ENCODE measurements around the gene PRX. TPM values are rescaled to one million over a fixed set of nuclear protein-coding genes. Genes with fewer than 3 reads are reported as not detected.

Gene PRX
- total and polyA plus RNA-seq, 2 of the 13 experiments (the other 11 are each of a cell fraction or from before 2014, with no cell fraction given) = 0.66 TPM

DNA sequence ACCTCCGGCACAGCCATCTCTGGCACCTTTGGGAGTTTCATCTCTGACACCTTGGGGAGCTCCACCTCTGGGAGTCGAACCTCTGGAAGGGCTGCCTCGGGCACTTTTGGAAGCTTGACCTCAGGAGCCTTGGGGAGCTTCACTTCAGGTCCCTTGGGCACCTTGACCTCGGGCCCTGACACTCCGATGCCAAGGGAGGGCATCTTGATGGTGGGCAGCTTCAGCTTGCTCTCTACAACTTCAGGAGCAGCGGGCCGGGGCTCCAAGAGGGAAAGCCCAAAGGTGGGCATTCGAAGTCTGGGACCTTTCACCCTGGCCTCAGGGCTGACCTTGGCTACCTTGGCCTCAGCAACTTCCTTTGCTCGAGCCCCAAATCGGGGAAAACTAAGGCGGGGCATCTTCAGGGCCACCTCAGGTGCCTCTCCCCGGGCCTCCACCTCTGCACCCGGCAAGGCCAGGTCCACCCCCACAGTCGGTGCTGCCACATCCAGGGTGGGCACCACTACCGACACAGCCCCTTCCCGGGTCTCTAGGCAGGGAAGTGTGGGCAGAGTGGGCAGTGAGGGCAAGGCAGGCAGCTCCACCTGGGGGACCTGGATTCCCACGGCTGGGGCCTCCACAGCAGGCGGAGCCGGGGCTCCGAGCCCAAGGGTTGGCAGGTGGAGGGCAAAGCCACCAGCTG is 16.2 kb downstream of the PRX start:
- intact Hi-C loops (cut with micrococcal nuclease; ENCODE audit: unreplicated experiment) = no loop called here
- BruUV-seq (replicated peaks) = no TSS peak
- ATAC-seq (no peak), FAIRE-seq (no peak), DNase-seq (ENCODE audit: low spot score) (no peak)
- TF ChIP-seq HMGA1 (CRISPR knock-in tag; conservative IDR thresholded peaks at IDR 0.05) = no peak
- no peak for TF ChIP-seq SNAI1 (CRISPR knock-in tag; IDR thresholded peaks at IDR 0.05; ENCODE audit: borderline replicate concordance)
- TF ChIP-seq, protein P1, sequence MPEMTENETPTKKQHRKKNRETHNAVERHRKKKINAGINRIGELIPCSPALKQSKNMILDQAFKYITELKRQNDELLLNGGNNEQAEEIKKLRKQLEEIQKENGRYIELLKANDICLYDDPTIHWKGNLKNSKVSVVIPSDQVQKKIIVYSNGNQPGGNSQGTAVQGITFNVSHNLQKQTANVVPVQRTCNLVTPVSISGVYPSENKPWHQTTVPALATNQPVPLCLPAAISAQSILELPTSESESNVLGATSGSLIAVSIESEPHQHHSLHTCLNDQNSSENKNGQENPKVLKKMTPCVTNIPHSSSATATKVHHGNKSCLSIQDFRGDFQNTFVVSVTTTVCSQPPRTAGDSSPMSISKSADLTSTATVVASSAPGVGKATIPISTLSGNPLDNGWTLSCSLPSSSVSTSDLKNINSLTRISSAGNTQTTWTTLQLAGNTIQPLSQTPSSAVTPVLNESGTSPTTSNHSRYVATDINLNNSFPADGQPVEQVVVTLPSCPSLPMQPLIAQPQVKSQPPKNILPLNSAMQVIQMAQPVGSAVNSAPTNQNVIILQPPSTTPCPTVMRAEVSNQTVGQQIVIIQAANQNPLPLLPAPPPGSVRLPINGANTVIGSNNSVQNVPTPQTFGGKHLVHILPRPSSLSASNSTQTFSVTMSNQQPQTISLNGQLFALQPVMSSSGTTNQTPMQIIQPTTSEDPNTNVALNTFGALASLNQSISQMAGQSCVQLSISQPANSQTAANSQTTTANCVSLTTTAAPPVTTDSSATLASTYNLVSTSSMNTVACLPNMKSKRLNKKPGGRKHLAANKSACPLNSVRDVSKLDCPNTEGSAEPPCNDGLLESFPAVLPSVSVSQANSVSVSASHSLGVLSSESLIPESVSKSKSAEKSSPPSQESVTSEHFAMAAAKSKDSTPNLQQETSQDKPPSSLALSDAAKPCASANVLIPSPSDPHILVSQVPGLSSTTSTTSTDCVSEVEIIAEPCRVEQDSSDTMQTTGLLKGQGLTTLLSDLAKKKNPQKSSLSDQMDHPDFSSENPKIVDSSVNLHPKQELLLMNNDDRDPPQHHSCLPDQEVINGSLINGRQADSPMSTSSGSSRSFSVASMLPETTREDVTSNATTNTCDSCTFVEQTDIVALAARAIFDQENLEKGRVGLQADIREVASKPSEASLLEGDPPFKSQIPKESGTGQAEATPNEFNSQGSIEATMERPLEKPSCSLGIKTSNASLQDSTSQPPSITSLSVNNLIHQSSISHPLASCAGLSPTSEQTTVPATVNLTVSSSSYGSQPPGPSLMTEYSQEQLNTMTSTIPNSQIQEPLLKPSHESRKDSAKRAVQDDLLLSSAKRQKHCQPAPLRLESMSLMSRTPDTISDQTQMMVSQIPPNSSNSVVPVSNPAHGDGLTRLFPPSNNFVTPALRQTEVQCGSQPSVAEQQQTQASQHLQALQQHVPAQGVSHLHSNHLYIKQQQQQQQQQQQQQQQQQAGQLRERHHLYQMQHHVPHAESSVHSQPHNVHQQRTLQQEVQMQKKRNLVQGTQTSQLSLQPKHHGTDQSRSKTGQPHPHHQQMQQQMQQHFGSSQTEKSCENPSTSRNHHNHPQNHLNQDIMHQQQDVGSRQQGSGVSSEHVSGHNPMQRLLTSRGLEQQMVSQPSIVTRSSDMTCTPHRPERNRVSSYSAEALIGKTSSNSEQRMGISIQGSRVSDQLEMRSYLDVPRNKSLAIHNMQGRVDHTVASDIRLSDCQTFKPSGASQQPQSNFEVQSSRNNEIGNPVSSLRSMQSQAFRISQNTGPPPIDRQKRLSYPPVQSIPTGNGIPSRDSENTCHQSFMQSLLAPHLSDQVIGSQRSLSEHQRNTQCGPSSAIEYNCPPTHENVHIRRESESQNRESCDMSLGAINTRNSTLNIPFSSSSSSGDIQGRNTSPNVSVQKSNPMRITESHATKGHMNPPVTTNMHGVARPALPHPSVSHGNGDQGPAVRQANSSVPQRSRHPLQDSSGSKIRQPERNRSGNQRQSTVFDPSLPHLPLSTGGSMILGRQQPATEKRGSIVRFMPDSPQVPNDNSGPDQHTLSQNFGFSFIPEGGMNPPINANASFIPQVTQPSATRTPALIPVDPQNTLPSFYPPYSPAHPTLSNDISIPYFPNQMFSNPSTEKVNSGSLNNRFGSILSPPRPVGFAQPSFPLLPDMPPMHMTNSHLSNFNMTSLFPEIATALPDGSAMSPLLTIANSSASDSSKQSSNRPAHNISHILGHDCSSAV (CRISPR knock-in tag; IDR thresholded peaks at IDR 0.05; ENCODE audit: borderline replicate concordance) = no peak
- TF ChIP-seq ZNF629 (CRISPR knock-in tag; conservative IDR thresholded peaks at IDR 0.05) = no peak
- no peak for TF ChIP-seq KLF6 (CRISPR knock-in tag; IDR thresholded peaks at IDR 0.05)
- TF ChIP-seq SMARCE1 (IDR thresholded peaks at IDR 0.05; ENCODE audit: borderline replicate concordance) = no peak
- TF ChIP-seq SMYD3 (CRISPR knock-in tag; IDR thresholded peaks at IDR 0.05) = no peak
- no peak for TF ChIP-seq POLR2AphosphoS2 (IDR thresholded peaks at IDR 0.05; ENCODE audit: low read depth, low read length)
- TF ChIP-seq PAWR (CRISPR knock-in tag; IDR thresholded peaks at IDR 0.05; ENCODE audit: borderline replicate concordance) = no peak
- TF ChIP-seq JUNB (CRISPR knock-in tag; IDR thresholded peaks at IDR 0.05; ENCODE audit: borderline replicate concordance) = no peak
- no peak for TF ChIP-seq IRX3 (CRISPR knock-in tag; IDR thresholded peaks at IDR 0.05; ENCODE audit: borderline replicate concordance, low read depth)
- TF ChIP-seq U2AF1 (optimal IDR thresholded peaks at IDR 0.05; ENCODE audit: low read depth, low read length) = no peak
- TF ChIP-seq JARID2 (CRISPR knock-in tag; IDR thresholded peaks at IDR 0.05; ENCODE audit: insufficient replicate concordance) = no peak
- no peak for TF ChIP-seq BORCS8-MEF2B (CRISPR knock-in tag; IDR thresholded peaks at IDR 0.05)
- no peak overlapping the region for H2AFZ ChIP-seq (ENCODE audit: low read length)
- in situ Hi-C loops (cut with HindIII; ENCODE audit: extremely low pct_ligation_motif_present, low pct_unique_long_range_greater_than_20kb) = no loop called here
- H3K36me3 ChIP-seq (replicated peaks in 1 of 2; ENCODE audit: control insufficient read depth in 1 of 2, insufficient read depth in 2 of 2, low read length in 2 of 2) = no peaks in the 10 kb centered on the region
- H3K9ac ChIP-seq (ENCODE audit: insufficient read depth, low read depth, low read length) = no peak overlapping the region
- H3K27me3 ChIP-seq (ENCODE audit: control insufficient read depth in 1 of 2, insufficient read depth in 2 of 2, low read length in 2 of 2) = peaks cover 10 to 35% of the 10 kb centered on the region in 2 experiments; a peak in 4 of 5 replicates
- POLR2A ChIA-PET = interaction anchor here (1.7 kb wide), 1 partner anchor 29 kb away, joined by 5 read pairs; the partner anchor contains the start of gene SERTAD1
- H4K20me1 ChIP-seq (ENCODE audit: insufficient read depth, low read length) = no peaks in the 10 kb centered on the region
- peaks cover 6% of the 10 kb centered on the region for H3K4me1 ChIP-seq (ENCODE audit: insufficient read depth, low read length)
- H3K79me2 ChIP-seq (ENCODE audit: insufficient read depth, low read length) = no peaks in the 10 kb centered on the region
- no peaks in the 10 kb centered on the region for H3K9me3 ChIP-seq (ENCODE audit: low read length)
- H3K27ac ChIP-seq (ENCODE audit: extremely low read length, insufficient read depth, low read length) = no peak overlapping the region
- CTCF ChIA-PET (ENCODE audit: low intra/inter-chr PET ratio, low total read pairs) = no interaction called here
- WGBS (ENCODE audit: low lambda C conversion rate) = 40% methylated on average over 5 of the region's 20 CpGs
- no peak overlapping the region for H3K4me3 ChIP-seq (replicated peaks in 1 of 3; ENCODE audit: insufficient read depth in 1 of 3, low read depth in 2 of 3, low read length in 3 of 3)
- no peak overlapping the region for H3K4me2 ChIP-seq (ENCODE audit: low read depth, low read length)

Data from HepG2 (cell line).